ENCODE measurements around the gene WWTR1. TPM values are rescaled to one million over a fixed set of nuclear protein-coding genes. Genes with fewer than 3 reads are reported as not detected.

The WWTR1 gene
- total RNA-seq, 1 donor from 2014 or later = 87.7 TPM

DNA sequence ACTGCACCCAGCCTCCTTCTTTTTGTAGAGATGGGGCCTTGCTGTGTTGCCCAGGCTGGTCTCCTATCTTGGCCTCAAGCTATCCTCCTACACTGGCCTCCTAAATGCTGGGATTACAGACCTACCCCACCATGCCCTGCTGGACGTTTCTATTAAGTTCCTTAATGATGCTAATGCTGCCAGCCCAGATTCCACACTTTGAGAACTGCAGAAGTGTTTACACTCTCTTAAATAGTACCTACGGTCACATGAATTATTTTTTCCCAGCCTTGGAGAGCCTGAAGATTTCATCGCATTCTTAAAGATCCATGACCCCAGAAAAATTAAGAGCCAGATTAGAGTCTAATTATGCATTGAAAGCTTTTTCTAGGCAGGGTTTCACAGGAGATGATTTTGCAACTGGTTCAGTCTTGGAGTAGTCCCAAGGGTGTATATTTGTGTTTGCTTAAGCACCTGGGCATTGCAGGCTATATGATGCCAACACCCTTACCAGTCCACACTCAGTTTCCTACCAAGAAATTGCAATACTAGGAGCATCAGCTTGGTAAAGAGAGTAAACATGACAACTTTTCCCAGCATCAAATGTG is 146.7 kb downstream of the WWTR1 start:
- intact Hi-C loops (cut with DNase I) = no loop called here
- DNase-seq (no peak), ATAC-seq (peak; percentile 47)
- Histone ChIP-seq H3K27me3 (no peaks in the 10 kb centered on the region), H3K36me3 (no peaks in the 10 kb centered on the region), H3K9me3 (no peaks in the 10 kb centered on the region), H3K4me1 (peaks cover 21% of the 10 kb centered on the region), H3K4me3 (no peak overlapping the region), H3K27ac (no peak overlapping the region)
- TF ChIP-seq, protein P1, sequence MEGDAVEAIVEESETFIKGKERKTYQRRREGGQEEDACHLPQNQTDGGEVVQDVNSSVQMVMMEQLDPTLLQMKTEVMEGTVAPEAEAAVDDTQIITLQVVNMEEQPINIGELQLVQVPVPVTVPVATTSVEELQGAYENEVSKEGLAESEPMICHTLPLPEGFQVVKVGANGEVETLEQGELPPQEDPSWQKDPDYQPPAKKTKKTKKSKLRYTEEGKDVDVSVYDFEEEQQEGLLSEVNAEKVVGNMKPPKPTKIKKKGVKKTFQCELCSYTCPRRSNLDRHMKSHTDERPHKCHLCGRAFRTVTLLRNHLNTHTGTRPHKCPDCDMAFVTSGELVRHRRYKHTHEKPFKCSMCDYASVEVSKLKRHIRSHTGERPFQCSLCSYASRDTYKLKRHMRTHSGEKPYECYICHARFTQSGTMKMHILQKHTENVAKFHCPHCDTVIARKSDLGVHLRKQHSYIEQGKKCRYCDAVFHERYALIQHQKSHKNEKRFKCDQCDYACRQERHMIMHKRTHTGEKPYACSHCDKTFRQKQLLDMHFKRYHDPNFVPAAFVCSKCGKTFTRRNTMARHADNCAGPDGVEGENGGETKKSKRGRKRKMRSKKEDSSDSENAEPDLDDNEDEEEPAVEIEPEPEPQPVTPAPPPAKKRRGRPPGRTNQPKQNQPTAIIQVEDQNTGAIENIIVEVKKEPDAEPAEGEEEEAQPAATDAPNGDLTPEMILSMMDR (IDR thresholded peaks at IDR 0.05) = no peak

DNA sequence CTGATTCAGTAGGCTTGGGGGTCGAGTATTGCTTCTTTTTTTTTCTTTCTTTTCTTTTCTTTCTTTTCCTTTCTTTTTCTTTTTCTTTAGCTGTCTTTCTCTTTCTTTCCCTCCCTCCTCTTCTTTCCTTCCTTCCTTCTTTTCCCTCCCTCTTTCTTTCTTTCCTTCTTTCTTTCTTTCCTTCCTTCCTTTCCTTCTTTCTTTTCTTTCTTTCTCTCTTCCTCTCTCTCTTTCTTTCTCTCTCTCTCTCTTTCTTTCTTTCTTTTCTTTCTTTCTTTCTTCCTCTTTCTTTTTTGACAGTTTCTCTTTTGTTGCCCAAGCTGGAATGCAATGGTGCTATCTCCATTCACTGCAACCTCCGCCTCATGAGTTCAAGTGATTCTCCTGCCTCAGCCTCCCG is 147.3 kb downstream of the WWTR1 start:
- no peaks in the 10 kb centered on the region for H3K36me3 ChIP-seq
- H3K4me1 ChIP-seq = peaks cover 21% of the 10 kb centered on the region
- H3K9me3 ChIP-seq = no peaks in the 10 kb centered on the region
- intact Hi-C loops (cut with DNase I) = no loop called here
- H3K27me3 ChIP-seq = no peaks in the 10 kb centered on the region
- no peak overlapping the region for H3K27ac ChIP-seq
- no peak for DNase-seq
- TF ChIP-seq, protein P1 (IDR thresholded peaks at IDR 0.05) = no peak
- H3K4me3 ChIP-seq = no peak overlapping the region
- no peak for ATAC-seq

DNA sequence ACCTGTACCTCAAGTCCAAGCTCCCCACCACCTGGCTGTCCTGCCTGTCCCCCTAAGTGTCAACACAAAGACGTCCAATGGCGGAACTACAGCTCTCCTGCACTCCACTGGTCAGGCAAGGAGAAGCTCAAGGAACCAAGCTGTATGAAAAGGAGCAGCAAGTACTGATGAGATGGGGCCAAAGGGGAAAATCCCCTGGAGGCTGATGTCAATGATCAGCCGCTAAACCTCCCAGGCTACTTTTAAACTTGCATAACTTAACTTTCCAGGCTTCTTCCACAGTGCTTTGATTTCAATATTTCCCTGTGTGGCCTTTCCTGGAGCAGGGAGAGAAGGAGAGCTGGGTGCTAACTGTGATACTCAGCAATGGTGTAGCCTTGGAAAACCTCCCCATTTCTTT is 148.3 kb downstream of the WWTR1 start:
- Histone ChIP-seq H3K27ac (no peak overlapping the region), H3K9me3 (no peaks in the 10 kb centered on the region), H3K27me3 (no peaks in the 10 kb centered on the region), H3K4me1 (peaks cover 21% of the 10 kb centered on the region), H3K4me3 (no peak overlapping the region), H3K36me3 (no peaks in the 10 kb centered on the region)
- intact Hi-C loops (cut with DNase I) = no loop called here
- TF ChIP-seq, protein P1 (IDR thresholded peaks at IDR 0.05) = no peak
- no peak for DNase-seq
- ATAC-seq = no peak

DNA sequence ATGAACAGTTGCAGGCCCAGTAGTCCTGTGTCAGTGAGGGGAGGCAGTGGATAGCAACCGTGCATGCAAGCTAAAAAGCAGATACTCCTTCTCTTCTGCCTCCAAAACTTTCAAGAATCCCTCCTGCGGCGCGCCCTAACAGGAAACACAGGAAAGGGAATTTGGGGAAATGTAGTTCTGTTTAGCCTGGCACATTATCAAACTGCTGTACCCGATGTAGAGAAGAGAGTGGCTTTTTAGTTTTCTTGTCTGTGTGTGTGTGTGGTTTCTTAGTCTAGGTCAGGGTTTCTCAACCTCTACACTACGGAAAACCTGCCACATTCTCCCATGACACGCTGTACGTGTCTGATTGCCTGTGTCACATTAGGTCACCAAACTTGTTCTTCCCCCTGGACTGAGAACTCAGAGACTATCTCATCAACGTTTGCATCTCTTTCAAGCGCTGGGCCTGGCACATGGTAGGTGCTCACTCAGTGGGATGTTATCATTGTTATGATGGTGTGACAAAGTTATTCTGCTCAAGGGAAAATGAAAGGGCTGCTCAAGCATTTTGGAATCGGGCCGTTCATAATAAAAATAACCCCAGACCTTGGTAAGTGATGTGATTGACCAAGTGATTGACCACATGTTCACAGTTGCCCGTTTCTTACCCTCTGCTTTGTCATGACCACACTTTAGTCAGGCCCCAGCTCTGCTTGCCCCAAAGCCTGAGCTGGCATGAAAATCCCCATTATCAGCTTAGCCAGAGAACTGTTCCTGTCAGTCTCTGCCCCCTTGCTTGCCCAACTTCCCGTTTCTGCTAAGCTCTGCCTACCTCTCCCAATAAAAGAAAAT is 150.1 kb downstream of the WWTR1 start:
- Histone ChIP-seq H3K27me3 (no peaks in the 10 kb centered on the region), H3K27ac (peak overlapping the region; percentile 73), H3K4me1 (peaks cover 21% of the 10 kb centered on the region), H3K36me3 (no peaks in the 10 kb centered on the region), H3K9me3 (no peaks in the 10 kb centered on the region), H3K4me3 (peak overlapping the region; percentile 18)
- peak; percentile 77 for ATAC-seq
- intact Hi-C loops (cut with DNase I) = no loop called here
- TF ChIP-seq, protein P1 (IDR thresholded peaks at IDR 0.05) = no peak
- DNase-seq = no peak

DNA sequence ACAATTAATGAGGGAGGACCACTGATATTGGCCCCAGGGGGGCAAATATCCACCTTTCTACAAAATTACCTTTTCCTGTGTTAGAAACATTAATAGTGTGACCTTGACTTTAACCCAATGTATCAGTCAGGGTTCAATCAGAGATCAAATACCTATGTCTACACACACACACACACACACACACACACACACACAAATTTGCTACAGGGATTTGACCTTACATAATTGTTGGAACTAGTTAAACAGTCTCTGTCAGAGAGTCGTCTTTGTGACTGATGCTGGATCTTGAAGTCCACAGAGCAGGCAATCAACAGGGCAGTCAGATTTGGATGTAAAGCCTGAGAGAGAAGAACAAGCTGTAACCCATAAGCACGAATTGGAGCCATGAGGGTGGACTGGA is 150.9 kb downstream of the WWTR1 start:
- ATAC-seq = no peak
- DNase-seq = no peak
- H3K4me3 ChIP-seq = no peak overlapping the region
- no peaks in the 10 kb centered on the region for H3K9me3 ChIP-seq
- TF ChIP-seq, protein P1 (IDR thresholded peaks at IDR 0.05) = no peak
- intact Hi-C loops (cut with DNase I) = no loop called here
- H3K36me3 ChIP-seq = no peaks in the 10 kb centered on the region
- peak overlapping the region; percentile 73 for H3K27ac ChIP-seq
- H3K27me3 ChIP-seq = no peaks in the 10 kb centered on the region
- H3K4me1 ChIP-seq = peaks cover 19% of the 10 kb centered on the region
